ENCODE measurements around the gene PCBP3. TPM values are rescaled to one million over a fixed set of nuclear protein-coding genes. Genes with fewer than 3 reads are reported as not detected.

PCBP3 gene
- total and polyA plus RNA-seq, 4 donors = 0.36 to 1.6 (median 0.42) TPM

- no peak for TF ChIP-seq CTCF (IDR thresholded peaks at IDR 0.05; ENCODE audit: low read depth, low read length, missing input control)
- no peak for TF ChIP-seq ZBTB33 (IDR thresholded peaks at IDR 0.05)
- no peak for TF ChIP-seq FOXA2 (IDR thresholded peaks at IDR 0.05)
- TF ChIP-seq ATF3 (IDR thresholded peaks at IDR 0.05) = no peak
- TF ChIP-seq RXRA (IDR thresholded peaks at IDR 0.05) = no peak
These were observed 61.0 kb downstream of the PCBP3 start (continued) for GRCh38 chr21:45704311-45705108.

- Histone ChIP-seq H3K9ac (ENCODE audit: low read depth in 1 of 2, low read length in 2 of 2) (no peak overlapping the region), H3K36me3 (ENCODE audit: control insufficient read depth in 4 of 4, insufficient read depth in 3 of 4, low read depth in 1 of 4, low read length in 3 of 4) (no peaks in the 10 kb centered on the region), H3K27ac (ENCODE audit: low read depth in 1 of 2, low read length in 2 of 2) (no peak overlapping the region), H3K9me3 (ENCODE audit: control insufficient read depth in 4 of 4, low read length in 3 of 4) (no peaks in the 10 kb centered on the region), H3K4me1 (ENCODE audit: control insufficient read depth in 4 of 4, insufficient read depth in 4 of 4, low read length in 3 of 4) (no peaks in the 10 kb centered on the region), H3K27me3 (ENCODE audit: control insufficient read depth in 4 of 4, insufficient read depth in 4 of 4, low read length in 3 of 4) (no peaks in the 10 kb centered on the region), H3K4me3 (ENCODE audit: low read depth in 1 of 3, low read length in 3 of 3) (no peak overlapping the region)
- TF ChIP-seq CTCF (IDR thresholded peaks at IDR 0.05; ENCODE audit: low read depth, low read length, missing input control) = no peak
- TF ChIP-seq GABPA (IDR thresholded peaks at IDR 0.05 in 1 of 2, conservative IDR thresholded peaks at IDR 0.05 in 1 of 2) = no peak
- no peak for TF ChIP-seq ZBTB33 (IDR thresholded peaks at IDR 0.05)
- TF ChIP-seq FOXA2 (IDR thresholded peaks at IDR 0.05) = no peak
- TF ChIP-seq RAD21 (IDR thresholded peaks at IDR 0.05) = no peak
- no peak for TF ChIP-seq SP1 (IDR thresholded peaks at IDR 0.05)
- no peak for TF ChIP-seq EGR1 (IDR thresholded peaks at IDR 0.05; ENCODE audit: low read depth in 2 of 2)
- no peak for TF ChIP-seq TAF1 (conservative IDR thresholded peaks at IDR 0.05)
- no peak for TF ChIP-seq HNF4G (IDR thresholded peaks at IDR 0.05)
- 44% methylated on average over 1 of the region's 1 CpG for WGBS
- no peak for DNase-seq (ENCODE audit: low spot score)
These were observed 62.8 kb downstream of the PCBP3 start for GRCh38 chr21:45706299-45706698.
